Urothelium cell line (cell line): Measurements from ENCODE around the gene AP5Z1.

Experiments used
- DNase-seq: peaks from one replicate; pipeline ENCODE4 v3.0.0; 2011; ENCODE audit warnings: low spot score, mixed read lengths
- FAIRE-seq: peaks from 2 replicates; lab custom pipeline; 2011; peaks lifted over from hg19 to GRCh38; lab: Jason Lieb, UNC

Gene AP5Z1

GRCh38 chr7:4764402-4765007 lies 10.9 kb upstream of the AP5Z1 start:
- no peak for DNase-seq
- FAIRE-seq, result peak; percentile 53

GRCh38 chr7:4765776-4766490 lies 9.5 kb upstream of the AP5Z1 start:
- DNase-seq, result no peak
- peak; percentile 40 for FAIRE-seq

GRCh38 chr7:4766666-4767519 lies 8.5 kb upstream of the AP5Z1 start:
- DNase-seq, result no peak
- no peak for FAIRE-seq

- DNase-seq (no peak), FAIRE-seq (peak; percentile 50)
Observed at GRCh38 chr7:4768597-4769569, 6.5 kb upstream of the AP5Z1 start.

- FAIRE-seq (no peak), DNase-seq (no peak)
Observed at GRCh38 chr7:4769761-4770160, 5.7 kb upstream of the AP5Z1 start.

- DNase-seq (no peak), FAIRE-seq (peak; percentile 87)
Observed at GRCh38 chr7:4770886-4771285, 4.5 kb upstream of the AP5Z1 start.

- peak; percentile 32 for FAIRE-seq
- no peak for DNase-seq
Observed at GRCh38 chr7:4771737-4772136, 3.7 kb upstream of the AP5Z1 start.

- no peak for DNase-seq
- peak; percentile 92 for FAIRE-seq
Observed at GRCh38 chr7:4772306-4772705, 3.1 kb upstream of the AP5Z1 start.

GRCh38 chr7:4774007-4774406 lies 1.4 kb upstream of the AP5Z1 start:
- FAIRE-seq (no peak), DNase-seq (no peak)

- FAIRE-seq (no peak), DNase-seq (peak; percentile 70)
Observed at GRCh38 chr7:4774658-4775249, 669 bp upstream of the AP5Z1 start.

GRCh38 chr7:4775848-4776623 lies 613 bp downstream of the AP5Z1 start:
- FAIRE-seq (no peak), DNase-seq (peak; percentile 58)

- DNase-seq (no peak), FAIRE-seq (no peak)
Observed at GRCh38 chr7:4779118-4779517, 3.7 kb downstream of the AP5Z1 start.

- peak; percentile 94 for FAIRE-seq
- DNase-seq, result no peak
Observed at GRCh38 chr7:4781366-4782069, 6.1 kb downstream of the AP5Z1 start.

GRCh38 chr7:4782333-4783291 lies 7.2 kb downstream of the AP5Z1 start:
- FAIRE-seq (peak; percentile 70), DNase-seq (no peak)

GRCh38 chr7:4783292-4783652 lies 7.8 kb downstream of the AP5Z1 start:
- DNase-seq (no peak), FAIRE-seq (peak; percentile 72)

- FAIRE-seq (no peak), DNase-seq (no peak)
Observed at GRCh38 chr7:4783762-4784351, 8.4 kb downstream of the AP5Z1 start.

- no peak for DNase-seq
- peak; percentile 92 for FAIRE-seq
Observed at GRCh38 chr7:4784799-4785198, 9.4 kb downstream of the AP5Z1 start.
